ENCODE results near the gene ADAMTS5.

The ADAMTS5 gene

DNA sequence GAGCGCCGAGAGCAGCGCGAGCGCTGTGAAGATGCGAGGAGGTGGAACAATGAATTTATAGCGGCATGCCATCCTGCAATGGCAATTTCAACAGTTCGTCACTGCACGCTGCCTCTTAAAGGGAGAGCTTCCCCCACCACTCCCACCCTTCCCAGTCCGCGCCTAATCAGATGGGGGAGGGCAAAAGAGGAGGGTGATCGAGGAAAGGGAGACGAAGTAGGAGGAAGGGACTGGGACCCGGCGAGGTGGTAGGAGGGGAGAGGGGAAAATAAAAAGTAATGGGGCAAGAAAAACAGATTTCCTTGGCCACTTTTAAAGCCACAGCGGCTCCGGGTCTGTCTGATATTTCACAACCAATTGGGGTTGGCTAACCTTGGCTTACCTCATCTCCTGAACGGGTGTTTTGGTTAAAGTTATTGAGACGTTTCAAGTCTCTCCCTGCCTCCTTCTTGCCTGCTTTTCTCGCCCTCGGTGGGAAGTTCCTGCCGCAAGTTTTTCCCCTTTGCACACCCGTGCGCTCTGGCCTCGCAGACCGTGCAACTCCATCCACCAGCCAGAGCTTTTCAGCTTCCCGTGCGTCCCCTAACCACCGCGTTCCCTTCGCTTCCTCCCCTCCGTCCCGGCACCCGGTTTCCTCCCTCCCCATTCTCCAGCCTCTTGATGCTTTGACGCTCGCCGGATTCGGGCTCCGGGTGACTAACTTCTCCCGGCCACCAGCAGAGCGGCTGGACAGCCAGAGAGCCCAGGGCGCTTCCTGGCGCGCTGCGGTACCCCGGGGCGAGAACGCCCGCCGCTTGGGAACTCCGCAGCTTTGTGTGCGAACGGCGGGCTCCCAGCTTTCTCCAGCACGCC lies at the start of gene ADAMTS5:
TSS of gene ADAMTS5 (minus strand) at position 27 of the 852 bp plus-strand sequence. CDS start 697 bp downstream, outside the sequence.
- H3K27ac Mint-ChIP-seq, result no peak within 1 kb of the TSS
- H3K36me3 Mint-ChIP-seq, result no peaks in the 10 kb centered on the region
- H3K9me3 Mint-ChIP-seq, result peaks cover 3% of the 10 kb centered on the region
- H3K27me3 Mint-ChIP-seq, result peaks cover 6% of the 10 kb centered on the region
- ATAC-seq (ENCODE audit: low read depth) (no peak), DNase-seq (ENCODE audit: low spot score in 2 of 2) (no peak)
- no peak within 1 kb of the TSS for H3K4me3 Mint-ChIP-seq
- no peaks in the 10 kb centered on the region for H3K4me1 Mint-ChIP-seq

DNA sequence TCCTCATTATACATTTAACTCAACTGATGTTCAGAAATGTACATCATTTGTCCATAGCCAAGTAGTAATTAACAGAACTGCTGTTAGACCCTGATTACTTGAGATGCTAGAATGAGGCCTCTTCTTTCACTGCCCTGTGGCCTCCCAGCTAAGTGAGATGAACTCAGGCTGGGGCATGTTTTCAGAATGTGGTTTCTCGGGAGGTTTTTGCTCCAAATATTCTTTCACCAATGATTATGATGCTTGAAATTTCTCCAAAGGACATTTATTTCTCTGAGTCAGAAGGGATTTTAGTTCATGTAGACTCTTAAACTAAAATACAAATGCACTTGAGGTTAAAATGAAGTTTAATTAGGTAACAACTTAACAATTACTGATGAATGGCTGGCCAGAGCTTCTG lies 34.6 kb upstream of the ADAMTS5 start:
- no peak overlapping the region for H3K4me3 Mint-ChIP-seq
- no peak for ATAC-seq (ENCODE audit: low read depth)
- no peak overlapping the region for H3K27ac Mint-ChIP-seq
- H3K36me3 Mint-ChIP-seq, result no peaks in the 10 kb centered on the region
- no peaks in the 10 kb centered on the region for H3K4me1 Mint-ChIP-seq
- peaks cover 2% of the 10 kb centered on the region for H3K9me3 Mint-ChIP-seq
- no peak for DNase-seq (ENCODE audit: low spot score in 2 of 2)
- H3K27me3 Mint-ChIP-seq, result no peaks in the 10 kb centered on the region

DNA sequence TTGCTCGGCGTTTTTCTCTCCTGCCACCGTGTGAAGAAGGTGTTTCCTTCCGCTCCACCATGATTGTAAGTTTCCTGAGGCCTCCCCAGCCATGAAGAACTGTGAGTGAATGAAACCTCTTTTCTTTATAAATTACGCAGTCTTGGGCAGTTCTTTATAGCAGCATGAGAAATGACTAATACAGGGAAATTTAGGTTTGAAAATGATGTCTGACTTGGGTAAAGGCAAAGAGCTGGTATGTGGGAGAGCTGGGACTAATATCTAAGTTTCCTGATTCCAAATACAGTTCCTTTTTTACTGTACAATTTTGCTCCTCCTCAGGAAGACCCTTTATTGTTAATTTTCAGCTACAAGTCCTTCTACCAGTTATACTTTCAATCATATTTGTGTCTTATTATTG lies 16.7 kb upstream of the ADAMTS5 start:
- H3K4me1 Mint-ChIP-seq, result no peaks in the 10 kb centered on the region
- ATAC-seq (ENCODE audit: low read depth) (no peak), DNase-seq (ENCODE audit: low spot score in 2 of 2) (no peak)
- no peaks in the 10 kb centered on the region for H3K27me3 Mint-ChIP-seq
- H3K9me3 Mint-ChIP-seq, result peaks cover 15% of the 10 kb centered on the region
- no peaks in the 10 kb centered on the region for H3K36me3 Mint-ChIP-seq
- H3K27ac Mint-ChIP-seq, result no peak overlapping the region
- H3K4me3 Mint-ChIP-seq, result no peak overlapping the region

DNA sequence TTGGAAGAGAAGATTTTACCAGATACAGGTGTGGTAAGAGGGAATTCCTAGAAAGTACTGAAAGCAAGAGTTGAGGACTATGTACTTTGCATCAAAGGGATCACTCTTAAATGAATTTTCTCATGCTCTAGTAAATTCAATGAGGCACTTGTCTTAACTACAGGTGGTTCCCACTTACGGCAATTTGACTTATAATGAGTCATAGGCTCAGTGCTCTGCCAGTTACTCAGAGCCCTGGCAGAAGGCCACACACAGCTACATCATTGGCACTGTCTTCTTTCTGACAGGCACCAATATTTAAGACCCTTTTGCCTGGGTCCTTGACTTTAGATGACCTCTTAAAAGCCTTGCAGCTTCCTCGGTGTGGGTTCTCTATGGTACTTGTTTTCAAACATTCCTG lies 15.9 kb upstream of the ADAMTS5 start:
- no peak for DNase-seq (ENCODE audit: low spot score in 2 of 2)
- no peak overlapping the region for H3K27ac Mint-ChIP-seq

DNA sequence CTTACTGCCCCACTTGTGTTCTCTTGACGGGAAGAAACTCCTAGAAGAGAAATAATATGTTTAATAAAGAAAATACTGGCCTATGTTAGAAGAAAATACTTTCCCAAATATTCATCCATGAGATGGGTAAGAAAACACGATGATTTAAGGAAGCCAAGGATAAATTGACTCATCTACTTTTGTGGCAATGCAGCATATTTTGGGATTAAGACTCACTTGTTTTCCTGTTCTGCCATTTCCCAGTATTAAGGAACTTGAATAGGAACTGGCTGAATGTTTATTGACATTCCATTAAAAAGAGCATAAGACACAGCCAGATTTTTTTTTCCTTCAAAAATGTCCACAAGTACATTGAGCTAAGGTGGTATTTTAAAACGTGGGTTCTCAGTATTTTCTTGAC lies 10.9 kb upstream of the ADAMTS5 start:
- H3K9me3 Mint-ChIP-seq, result peaks cover 8% of the 10 kb centered on the region
- H3K27me3 Mint-ChIP-seq, result peaks cover 2% of the 10 kb centered on the region
- H3K4me1 Mint-ChIP-seq, result no peaks in the 10 kb centered on the region
- H3K4me3 Mint-ChIP-seq, result no peak overlapping the region
- ATAC-seq (ENCODE audit: low read depth) (no peak), DNase-seq (ENCODE audit: low spot score in 2 of 2) (no peak)
- H3K27ac Mint-ChIP-seq, result no peak overlapping the region
- H3K36me3 Mint-ChIP-seq, result no peaks in the 10 kb centered on the region

More for the DNA sequence above, 15.9 kb upstream of the ADAMTS5 start:
- peaks cover 12% of the 10 kb centered on the region for H3K9me3 Mint-ChIP-seq
- H3K4me1 Mint-ChIP-seq, result no peaks in the 10 kb centered on the region
- no peaks in the 10 kb centered on the region for H3K36me3 Mint-ChIP-seq
- H3K4me3 Mint-ChIP-seq, result no peak overlapping the region
- H3K27me3 Mint-ChIP-seq, result no peaks in the 10 kb centered on the region
- ATAC-seq (ENCODE audit: low read depth), result no peak

DNA sequence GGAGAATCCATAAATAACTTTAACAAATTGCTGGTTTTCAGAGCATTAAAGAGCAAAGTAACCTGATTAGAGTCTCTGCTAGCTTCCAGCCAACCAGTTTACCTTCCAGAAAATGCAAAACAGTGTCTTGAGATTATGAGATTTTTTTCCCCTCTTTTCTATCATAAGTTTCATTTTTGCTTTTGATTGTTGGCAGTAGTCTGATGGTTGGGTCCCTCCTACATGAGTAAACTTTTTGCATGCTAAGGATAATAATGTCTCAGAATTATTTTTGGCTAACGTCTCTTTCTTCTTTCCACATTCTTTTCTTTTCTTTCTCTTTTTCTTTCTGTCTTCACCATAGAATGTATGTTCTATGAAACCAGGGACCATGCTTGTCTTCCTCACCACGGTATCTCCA lies 6.3 kb upstream of the ADAMTS5 start:
- no peak for DNase-seq (ENCODE audit: low spot score in 2 of 2)
- H3K4me3 Mint-ChIP-seq, result no peak overlapping the region
- peaks cover 3% of the 10 kb centered on the region for H3K9me3 Mint-ChIP-seq
- H3K27me3 Mint-ChIP-seq, result peaks cover 4% of the 10 kb centered on the region
- no peaks in the 10 kb centered on the region for H3K36me3 Mint-ChIP-seq
- ATAC-seq (ENCODE audit: low read depth), result no peak
- H3K27ac Mint-ChIP-seq, result no peak overlapping the region
- no peaks in the 10 kb centered on the region for H3K4me1 Mint-ChIP-seq

DNA sequence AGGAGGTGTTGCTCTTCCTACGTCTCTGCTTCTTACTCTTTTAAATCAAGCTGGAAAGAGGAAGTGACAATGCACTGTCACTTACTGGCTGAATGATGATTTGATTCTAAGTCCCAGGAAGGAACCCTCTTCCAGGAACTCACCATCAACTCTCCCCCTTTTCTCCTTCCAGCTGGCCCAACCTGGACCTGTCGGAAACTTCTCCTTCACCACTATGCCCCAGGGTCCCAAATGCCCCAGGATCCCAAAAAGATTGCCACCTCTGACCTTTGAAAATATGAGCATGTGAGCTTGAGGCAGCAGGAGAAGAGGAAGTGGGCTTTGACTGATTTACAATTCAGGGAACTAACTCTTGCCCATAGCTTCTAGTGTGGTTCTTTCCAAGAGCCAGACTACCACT lies 5.3 kb upstream of the ADAMTS5 start:
- H3K27ac Mint-ChIP-seq, result no peak overlapping the region
- DNase-seq (ENCODE audit: low spot score in 2 of 2), result no peak
- no peak for ATAC-seq (ENCODE audit: low read depth)
- H3K4me1 Mint-ChIP-seq, result no peaks in the 10 kb centered on the region
- H3K4me3 Mint-ChIP-seq, result no peak overlapping the region
- H3K9me3 Mint-ChIP-seq, result peaks cover 3% of the 10 kb centered on the region
- no peaks in the 10 kb centered on the region for H3K36me3 Mint-ChIP-seq
- H3K27me3 Mint-ChIP-seq, result peaks cover 4% of the 10 kb centered on the region

DNA sequence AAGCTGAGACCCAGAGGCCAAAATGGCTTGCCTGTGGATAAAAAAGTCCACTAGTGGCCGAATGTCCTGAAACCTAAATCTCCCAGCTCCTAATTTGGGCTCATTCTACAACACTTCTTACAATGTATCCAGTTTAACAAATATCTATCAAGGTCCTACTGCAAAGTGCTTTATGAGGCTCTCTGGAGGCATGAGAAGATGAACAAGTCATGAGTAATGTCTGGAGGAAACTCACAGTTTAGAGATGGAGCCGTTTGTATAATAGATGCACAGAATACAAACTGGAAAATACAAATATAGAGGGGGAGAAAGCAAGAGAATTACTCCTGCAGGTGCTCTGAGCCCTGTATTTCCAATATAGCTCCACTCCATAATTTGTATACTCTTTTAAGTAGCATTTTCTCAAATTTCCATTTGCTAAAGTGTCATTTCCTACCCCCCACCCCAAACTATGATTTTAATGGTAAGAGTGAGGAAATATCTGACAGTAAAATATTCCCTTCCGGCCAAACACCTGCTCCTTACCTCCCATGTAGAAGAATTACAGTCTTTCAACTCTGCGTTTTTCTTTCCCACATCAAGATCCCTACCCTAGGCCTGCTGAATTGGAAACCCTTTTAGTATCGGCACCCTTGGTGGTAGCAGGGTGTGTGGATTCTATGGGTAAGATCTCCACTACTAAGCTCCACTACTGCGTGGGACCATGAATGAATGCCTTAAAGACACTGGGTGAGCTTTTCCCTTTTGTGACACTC lies 3.3 kb upstream of the ADAMTS5 start:
- Mint-ChIP-seq H3K27me3 (peaks cover 6% of the 10 kb centered on the region), H3K27ac (no peak overlapping the region), H3K9me3 (peaks cover 3% of the 10 kb centered on the region), H3K4me1 (no peaks in the 10 kb centered on the region), H3K4me3 (no peak overlapping the region), H3K36me3 (no peaks in the 10 kb centered on the region)
- ATAC-seq (ENCODE audit: low read depth), result no peak
- DNase-seq (ENCODE audit: low spot score in 2 of 2), result no peak

DNA sequence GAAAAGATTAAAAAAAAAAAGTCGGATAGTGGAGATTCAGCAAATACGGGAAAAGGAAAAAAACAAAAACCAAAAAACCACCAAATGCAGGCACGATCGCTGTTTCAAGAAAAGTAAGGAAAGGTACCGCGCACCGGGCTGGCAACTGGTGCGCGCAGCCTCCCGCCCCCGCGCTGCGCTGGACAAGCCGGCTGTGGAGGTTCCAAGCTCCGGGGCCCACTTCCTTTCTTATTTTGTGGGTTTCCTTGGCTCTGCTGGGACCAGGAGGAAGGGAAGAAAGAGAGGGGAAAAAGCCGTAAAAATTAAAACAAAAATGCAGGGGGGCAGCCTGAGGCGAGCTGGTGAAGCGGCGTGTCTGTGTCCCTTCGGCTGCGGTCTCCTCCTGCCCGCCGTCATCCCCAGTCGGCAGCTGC lies 233 bp downstream of the ADAMTS5 start:
- H3K27me3 Mint-ChIP-seq, result peaks cover 6% of the 10 kb centered on the region
- no peaks in the 10 kb centered on the region for H3K4me1 Mint-ChIP-seq
- DNase-seq (ENCODE audit: low spot score in 2 of 2) (no peak), ATAC-seq (ENCODE audit: low read depth) (no peak)
- H3K9me3 Mint-ChIP-seq, result peaks cover 3% of the 10 kb centered on the region
- H3K4me3 Mint-ChIP-seq, result no peak overlapping the region
- H3K27ac Mint-ChIP-seq, result no peak overlapping the region
- no peaks in the 10 kb centered on the region for H3K36me3 Mint-ChIP-seq

DNA sequence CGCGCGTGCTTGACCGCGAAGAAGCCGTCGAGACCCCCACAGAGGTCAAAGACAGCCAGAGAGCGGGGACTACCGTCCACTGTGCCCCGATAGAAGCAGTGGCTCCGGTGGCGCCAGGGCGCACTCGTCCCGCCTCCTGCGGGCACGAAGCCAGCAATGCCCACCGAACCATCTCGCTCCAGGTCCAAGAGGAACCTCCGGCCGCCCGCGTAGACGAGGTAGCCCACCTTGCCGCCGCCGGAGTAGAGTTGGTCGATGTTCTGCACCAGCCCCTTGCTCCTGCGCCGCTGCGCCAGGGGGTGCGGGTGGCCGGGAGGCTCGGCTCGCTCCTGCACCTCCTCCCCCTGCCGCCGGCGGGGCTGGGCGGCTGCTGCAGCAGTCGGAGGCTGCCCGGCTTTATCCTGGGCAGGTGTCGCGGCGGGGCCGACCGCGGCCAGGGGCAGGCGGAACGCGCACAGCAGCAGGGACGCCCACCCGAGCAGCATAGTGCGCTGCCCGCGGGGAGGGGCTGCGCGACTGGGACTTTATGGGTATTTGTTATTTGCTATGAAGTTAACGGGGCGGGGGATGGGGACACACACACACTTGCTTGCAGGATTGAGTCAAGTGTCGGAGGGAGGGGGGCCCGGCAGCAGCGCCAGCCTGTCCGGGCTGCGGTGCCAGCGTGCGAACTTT lies 844 bp downstream of the ADAMTS5 start:
- no peaks in the 10 kb centered on the region for H3K36me3 Mint-ChIP-seq
- peaks cover 6% of the 10 kb centered on the region for H3K27me3 Mint-ChIP-seq
- H3K4me3 Mint-ChIP-seq, result no peak overlapping the region
- H3K9me3 Mint-ChIP-seq, result peaks cover 3% of the 10 kb centered on the region
- DNase-seq (ENCODE audit: low spot score in 2 of 2) (no peak), ATAC-seq (ENCODE audit: low read depth) (no peak)
- H3K4me1 Mint-ChIP-seq, result no peaks in the 10 kb centered on the region
- H3K27ac Mint-ChIP-seq, result no peak overlapping the region

DNA sequence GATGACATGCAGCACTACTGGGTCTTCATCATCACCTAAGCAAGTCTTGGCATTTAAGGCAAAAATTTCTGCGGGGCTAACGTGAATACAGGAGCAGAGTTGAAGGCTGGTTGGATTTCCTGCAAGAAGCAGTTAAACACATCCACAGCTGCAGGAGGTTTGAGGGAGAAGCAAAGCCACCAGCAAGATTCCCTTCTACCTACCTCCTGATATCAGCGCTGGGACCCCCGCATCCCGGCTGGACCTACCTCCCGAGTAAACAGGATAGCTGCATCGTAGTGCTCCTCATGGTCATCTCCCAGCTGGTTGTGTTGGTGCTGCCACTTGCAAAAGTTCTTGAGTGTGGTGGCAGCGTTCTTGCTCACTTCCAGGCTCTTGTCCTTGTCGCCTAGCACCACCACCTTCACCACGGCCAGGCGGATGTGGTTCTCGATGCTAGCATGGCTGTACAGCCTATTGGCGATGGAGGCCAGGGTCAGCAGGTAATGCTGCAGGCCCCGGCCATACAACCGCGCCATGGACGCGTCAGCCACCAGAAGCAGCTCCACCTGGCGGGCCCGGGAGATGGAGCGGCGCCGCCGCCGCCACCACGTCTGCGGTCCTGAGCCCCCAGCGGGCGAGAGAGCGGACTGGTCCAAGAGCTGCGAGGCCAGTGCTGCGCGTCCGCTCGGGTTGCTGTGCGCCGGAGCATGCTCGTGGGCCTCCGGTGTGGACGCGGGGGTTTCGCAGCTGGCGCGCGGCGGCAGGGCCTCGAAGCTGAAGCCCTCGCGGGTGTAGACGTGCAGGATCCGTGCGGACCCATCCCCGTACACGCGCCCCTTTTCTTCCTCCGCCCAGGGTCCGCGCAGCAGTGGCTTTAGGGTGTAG lies 1.6 kb downstream of the ADAMTS5 start:
- no peaks in the 10 kb centered on the region for H3K9me3 Mint-ChIP-seq
- peaks cover 4% of the 10 kb centered on the region for H3K27me3 Mint-ChIP-seq
- no peaks in the 10 kb centered on the region for H3K36me3 Mint-ChIP-seq
- H3K4me1 Mint-ChIP-seq, result no peaks in the 10 kb centered on the region
- no peak for DNase-seq (ENCODE audit: low spot score in 2 of 2)
- H3K27ac Mint-ChIP-seq, result no peak overlapping the region
- ATAC-seq (ENCODE audit: low read depth), result no peak
- no peak overlapping the region for H3K4me3 Mint-ChIP-seq

DNA sequence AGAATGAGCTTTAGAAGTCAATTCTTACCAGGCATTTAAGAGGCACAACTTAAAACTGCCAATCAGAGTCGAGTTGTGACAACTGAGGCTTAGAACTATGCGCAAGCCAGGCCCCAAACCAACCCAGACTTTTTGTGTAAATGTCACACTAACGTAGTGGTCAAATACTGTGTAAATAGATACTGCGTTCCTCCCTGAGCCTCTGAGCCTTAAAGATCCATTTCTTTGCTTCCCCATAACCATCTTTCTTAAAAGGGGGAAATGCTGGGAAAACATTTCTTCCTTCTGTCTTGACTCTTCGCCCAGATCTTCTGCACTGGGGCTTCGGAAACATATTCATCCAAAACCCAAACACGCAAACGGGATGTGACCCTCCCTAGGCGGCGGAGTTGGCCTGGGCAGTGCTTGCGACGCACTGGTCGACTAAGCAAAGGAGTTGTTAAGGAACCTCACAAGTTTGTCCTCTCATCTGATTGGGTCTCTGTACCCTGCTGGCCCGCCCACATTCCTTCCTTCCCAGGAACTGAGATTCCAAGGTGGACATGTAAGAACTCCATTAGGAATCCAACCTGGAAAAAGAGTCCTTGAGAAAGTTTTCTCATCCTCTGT lies 2.6 kb downstream of the ADAMTS5 start:
- H3K27me3 Mint-ChIP-seq, result peaks cover 4% of the 10 kb centered on the region
- H3K4me1 Mint-ChIP-seq, result no peaks in the 10 kb centered on the region
- H3K9me3 Mint-ChIP-seq, result no peaks in the 10 kb centered on the region
- no peaks in the 10 kb centered on the region for H3K36me3 Mint-ChIP-seq
- no peak overlapping the region for H3K4me3 Mint-ChIP-seq
- H3K27ac Mint-ChIP-seq, result no peak overlapping the region
- no peak for ATAC-seq (ENCODE audit: low read depth)
- DNase-seq (ENCODE audit: low spot score in 2 of 2), result no peak

DNA sequence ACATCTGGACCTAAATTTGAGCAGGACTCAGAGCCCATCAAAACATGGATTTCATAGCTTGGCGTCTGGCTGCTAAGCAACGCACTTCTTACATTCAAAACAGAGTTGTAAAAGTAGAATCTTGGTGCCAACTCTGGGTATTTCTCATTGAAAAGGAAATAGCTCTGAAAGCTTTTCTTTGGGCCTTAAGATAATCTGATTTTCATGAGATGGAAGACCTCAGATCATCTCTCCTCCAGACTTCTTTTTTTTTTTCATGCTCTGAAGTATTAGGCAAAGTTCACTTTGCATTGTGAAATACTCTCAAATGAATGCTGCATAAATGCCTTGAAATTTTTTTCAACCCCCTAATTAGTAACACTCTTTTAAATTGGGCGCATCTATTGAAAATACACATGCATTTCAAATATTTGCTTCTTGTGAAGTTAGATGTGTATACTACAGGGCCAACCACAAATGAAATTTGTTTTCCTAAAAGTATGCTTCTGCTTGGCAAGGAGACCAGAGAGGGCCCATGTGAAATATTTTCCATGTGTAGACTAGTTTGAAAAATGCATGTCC lies 4.2 kb downstream of the ADAMTS5 start:
- H3K9me3 Mint-ChIP-seq, result no peaks in the 10 kb centered on the region
- no peak overlapping the region for H3K27ac Mint-ChIP-seq
- H3K27me3 Mint-ChIP-seq, result peaks cover 4% of the 10 kb centered on the region
- H3K4me1 Mint-ChIP-seq, result no peaks in the 10 kb centered on the region
- no peak overlapping the region for H3K4me3 Mint-ChIP-seq
- no peaks in the 10 kb centered on the region for H3K36me3 Mint-ChIP-seq
- no peak for ATAC-seq (ENCODE audit: low read depth)
- no peak for DNase-seq (ENCODE audit: low spot score in 2 of 2)
